Measurements from ENCODE around the gene SEMA4C.

Gene SEMA4C

DNA sequence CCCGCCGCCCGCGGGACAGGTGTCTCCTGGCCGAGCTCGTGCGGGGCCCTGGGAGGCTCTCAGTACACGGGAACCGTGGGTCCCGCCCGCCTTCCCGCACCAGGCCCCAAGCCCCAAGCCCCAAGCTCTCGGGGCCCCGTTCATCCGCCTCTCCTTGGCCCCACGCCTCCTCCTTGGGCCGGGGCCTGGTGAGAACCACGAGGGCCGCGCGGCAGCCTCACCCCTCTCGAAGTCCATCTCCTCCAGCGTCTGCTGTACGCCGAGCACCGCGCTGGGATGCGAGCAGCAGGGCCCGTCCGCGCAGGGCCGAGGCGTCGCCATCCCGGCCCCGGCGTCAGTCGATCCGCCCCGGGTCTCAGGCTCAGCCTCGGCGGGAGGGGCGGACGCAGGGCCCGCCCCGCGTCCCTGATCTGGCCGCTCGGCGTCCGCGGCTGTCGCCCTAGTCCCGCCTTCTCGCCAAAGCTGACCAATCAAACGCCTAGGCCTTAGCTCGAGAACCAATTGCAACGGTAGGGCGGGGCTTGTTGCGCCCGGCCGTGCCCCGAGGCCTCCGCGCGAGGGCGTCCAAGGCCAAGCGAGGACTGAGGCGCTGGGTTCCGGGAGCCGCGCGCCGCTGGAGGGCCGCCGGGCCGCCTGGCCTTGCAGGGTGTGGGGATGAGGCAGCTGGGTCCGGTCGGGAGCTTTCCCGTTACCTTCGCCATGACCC, 12.1 kb downstream of the SEMA4C start, which contains the start of gene ANKRD39:
TSS of gene ANKRD39 (minus strand) at position 350 of the 706 bp plus-strand sequence. CDS start at position 321, 29 bp downstream.
- TF ChIP-seq, protein P1, sequence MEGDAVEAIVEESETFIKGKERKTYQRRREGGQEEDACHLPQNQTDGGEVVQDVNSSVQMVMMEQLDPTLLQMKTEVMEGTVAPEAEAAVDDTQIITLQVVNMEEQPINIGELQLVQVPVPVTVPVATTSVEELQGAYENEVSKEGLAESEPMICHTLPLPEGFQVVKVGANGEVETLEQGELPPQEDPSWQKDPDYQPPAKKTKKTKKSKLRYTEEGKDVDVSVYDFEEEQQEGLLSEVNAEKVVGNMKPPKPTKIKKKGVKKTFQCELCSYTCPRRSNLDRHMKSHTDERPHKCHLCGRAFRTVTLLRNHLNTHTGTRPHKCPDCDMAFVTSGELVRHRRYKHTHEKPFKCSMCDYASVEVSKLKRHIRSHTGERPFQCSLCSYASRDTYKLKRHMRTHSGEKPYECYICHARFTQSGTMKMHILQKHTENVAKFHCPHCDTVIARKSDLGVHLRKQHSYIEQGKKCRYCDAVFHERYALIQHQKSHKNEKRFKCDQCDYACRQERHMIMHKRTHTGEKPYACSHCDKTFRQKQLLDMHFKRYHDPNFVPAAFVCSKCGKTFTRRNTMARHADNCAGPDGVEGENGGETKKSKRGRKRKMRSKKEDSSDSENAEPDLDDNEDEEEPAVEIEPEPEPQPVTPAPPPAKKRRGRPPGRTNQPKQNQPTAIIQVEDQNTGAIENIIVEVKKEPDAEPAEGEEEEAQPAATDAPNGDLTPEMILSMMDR (IDR thresholded peaks at IDR 0.05) = peak; percentile 86

DNA sequence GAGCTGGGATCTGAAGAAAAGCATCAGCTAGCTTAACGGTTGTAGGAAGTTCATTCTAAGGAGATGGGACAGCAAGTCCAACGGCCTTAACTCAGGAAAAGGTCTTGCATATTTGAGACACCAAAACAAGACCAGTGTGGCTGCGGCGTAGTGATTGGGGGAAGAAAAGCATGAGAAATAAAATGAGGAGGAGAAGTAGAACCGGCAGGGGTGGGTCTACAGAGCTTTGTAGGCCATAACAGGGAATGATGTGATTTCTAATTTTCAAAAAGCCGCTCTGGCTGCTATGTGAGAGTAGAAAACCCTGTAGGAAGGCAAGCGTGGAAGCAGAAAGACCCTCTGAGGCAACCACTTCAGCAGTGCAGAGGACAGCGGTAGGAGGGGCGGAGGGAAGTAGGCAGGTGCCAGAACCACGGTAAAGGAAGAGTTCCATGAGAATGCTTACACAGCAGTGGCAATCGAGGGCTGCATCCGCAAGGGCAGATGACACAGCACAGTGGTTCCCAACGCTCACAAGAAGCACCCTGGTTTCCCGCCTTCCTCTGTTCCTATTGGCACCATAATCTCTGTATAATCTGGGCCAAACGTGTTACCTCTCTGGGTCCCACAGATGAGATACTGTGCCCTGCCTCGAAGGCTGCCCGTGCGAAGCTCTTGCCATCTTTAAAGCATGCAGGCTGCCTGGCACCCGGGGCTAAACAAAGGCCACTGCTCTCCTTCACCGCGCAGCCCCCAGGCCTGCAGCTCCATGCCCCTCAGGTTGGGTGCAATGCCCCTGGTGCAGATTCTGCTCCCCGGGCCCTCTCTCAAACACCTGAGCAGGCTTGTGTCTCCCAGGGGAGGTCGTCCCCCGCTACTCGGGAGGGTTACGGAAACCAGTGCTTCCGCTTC, 12.9 kb downstream of the SEMA4C start:
- TF ChIP-seq, protein P1 (IDR thresholded peaks at IDR 0.05) = no peak

DNA sequence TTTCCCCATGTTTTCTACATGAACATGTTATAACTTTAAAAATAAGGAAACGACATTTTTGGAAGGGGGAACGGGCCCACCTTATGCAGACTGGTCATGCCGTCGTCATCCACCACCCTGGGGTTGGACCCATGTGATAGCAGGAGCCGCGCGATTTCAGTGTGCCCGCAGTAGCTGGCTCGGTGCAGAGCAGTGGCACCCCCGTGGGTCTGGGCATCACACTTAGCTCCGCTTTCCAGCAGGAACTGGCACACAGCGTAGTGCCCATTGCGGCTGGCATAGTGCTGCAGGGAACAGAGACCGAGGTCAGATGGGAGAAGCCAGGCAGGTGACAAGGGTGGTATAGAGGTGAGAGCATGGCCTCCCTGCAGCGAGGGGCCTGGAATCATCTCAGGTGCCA, 16.6 kb downstream of the SEMA4C start:
- TF ChIP-seq, protein P1 (IDR thresholded peaks at IDR 0.05) = no peak

DNA sequence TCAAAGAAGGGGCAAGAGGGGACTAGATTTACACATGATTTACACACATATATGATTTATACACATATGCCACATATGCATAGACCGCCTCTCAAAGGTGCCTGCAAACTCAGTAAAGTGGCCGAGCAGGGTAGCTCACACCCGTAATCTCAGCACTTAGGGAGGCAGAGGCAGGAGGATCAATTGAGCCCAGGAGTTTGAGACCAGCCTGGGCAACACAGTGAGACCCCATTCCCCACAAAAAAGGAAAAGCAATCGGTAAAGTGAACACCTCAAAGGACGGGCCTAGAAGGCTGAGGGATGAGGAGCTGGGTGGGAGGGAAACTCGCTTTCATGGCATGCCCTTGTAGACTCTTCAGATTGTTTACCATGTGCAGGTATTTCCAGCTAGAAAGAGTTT, 17.2 kb downstream of the SEMA4C start:
- TF ChIP-seq, protein P1 (IDR thresholded peaks at IDR 0.05) = no peak

DNA sequence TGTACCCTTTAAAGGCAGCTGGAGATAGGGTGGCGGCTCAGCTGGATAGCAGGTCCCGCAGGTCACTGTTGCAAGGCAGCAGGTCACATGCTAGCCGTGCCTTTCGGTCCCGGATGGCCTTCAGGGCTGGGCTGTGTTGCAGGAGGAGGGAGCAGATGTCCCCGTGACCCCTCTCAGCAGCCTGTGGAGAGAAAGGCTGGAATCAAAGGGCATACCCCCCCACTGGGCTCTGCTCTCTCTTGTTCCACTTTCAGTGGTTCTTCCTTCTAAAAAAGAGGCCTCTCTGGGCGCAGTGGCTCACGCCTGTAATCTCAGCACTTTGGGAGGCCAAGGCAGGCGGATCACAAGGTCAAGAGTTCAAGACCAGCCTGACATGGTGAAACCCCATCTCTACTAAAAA, 21.6 kb downstream of the SEMA4C start:
- TF ChIP-seq, protein P1 (IDR thresholded peaks at IDR 0.05) = no peak

DNA sequence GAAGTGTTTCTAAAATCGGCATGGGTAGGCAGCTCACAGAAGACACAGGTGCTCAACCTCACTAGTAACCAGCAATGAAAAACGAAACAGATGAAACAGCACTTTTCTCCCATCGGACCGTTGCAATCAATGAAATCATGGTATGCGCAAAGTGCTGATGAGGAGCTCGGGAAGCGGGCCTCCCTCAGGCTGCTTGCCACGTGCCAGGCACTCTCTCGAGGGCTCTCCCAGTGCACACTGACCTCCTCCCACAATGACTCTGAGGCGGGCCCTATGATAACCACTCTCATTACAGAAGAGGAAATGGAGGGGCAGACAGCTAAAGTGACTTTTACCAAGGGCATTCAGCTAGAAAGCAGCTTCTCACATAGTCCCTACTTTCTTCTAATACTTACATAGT, 22.3 kb downstream of the SEMA4C start:
- TF ChIP-seq, protein P1 (IDR thresholded peaks at IDR 0.05) = no peak

DNA sequence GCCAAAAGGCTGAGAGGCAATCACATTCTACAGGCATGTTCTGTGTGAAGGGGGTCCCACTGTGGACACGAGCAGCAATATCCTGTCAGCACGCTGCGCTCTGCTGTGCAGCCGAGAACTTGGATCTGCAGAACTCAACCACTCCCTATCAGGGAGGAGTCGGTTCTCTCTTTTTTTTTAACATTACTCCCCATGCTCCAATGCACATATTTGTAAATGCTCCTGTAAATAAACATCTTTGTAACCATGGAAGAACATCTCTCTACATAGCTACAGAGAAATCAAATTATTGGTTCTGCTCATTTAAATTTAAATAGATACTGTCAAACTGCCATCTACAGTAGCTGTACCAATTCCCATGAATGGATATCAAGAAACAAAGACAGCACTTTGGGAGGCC, 23.1 kb downstream of the SEMA4C start:
- TF ChIP-seq, protein P1 (IDR thresholded peaks at IDR 0.05) = no peak

All from LNCAP (cell line).